ENCODE data around the gene CCNQ. TPM values are rescaled to one million over a fixed set of nuclear protein-coding genes. Genes with fewer than 3 reads are reported as not detected.

Gene CCNQ
- total and polyA plus RNA-seq, 2 experiments from 2014 or later, result 34.5 to 45.5 TPM

DNA sequence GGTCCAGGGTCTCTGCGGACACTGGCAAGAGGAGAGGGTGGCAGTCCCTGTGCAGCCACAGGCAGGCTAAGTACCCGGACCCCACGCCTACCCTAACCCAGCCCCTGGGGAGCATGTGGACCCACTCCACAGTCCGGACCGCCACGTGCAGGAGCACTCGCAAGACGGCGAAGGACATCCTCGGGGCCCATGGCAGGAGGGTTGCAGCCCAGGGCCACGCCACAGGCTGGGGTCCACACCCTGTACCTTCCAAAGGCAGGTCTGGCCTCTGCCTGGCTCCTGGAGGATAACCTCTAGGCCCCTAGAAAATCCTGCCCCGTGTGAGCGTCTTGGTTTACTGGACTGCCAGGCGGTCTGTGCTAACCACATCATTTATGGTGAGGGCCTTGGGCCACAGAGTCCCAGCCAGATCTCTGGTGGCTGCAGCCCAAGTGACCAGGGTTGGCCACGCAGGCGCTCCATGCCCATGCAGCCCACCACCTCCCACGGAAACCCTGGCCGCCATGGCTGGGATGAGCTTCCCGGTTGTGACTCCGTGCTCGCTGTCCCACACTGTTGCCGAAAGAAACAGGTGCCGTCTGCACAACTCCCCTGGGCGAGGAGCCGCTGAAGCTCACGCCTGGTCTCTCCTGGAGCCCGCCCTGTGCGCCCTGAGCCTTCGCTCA, 10.0 kb downstream of the CCNQ start:
- no peaks in the 10 kb centered on the region for H4K20me1 ChIP-seq (ENCODE audit: insufficient read depth)
- H3K4me3 ChIP-seq, result no peak overlapping the region
- no peak overlapping the region for H3K9ac ChIP-seq
- in situ Hi-C loops (cut with MboI), result no loop called here
- H3F3A ChIP-seq (ENCODE audit: insufficient read depth), result no peaks in the 10 kb centered on the region
- no peak overlapping the region for H3K4me2 ChIP-seq (ENCODE audit: unreplicated experiment)
- H3K79me2 ChIP-seq (ENCODE audit: insufficient read depth), result no peaks in the 10 kb centered on the region
- WGBS, 2 experiments (ENCODE audit: low coverage in 1 of 2, low lambda C conversion rate in 2 of 2, missing lambda C conversion rate in 2 of 2), result 97 to 99% methylated on average over 14 to 22 of the region's 29 CpGs
- TF ChIP-seq EZH2 (IDR thresholded peaks at IDR 0.05; ENCODE audit: insufficient read depth, poor library complexity, severe bottlenecking), result no peak
- TF ChIP-seq EZH2phosphoT487 (IDR thresholded peaks at IDR 0.05; ENCODE audit: insufficient read depth, low read depth), result no peak
- no peak overlapping the region for H2AFZ ChIP-seq
- H3K36me3 ChIP-seq (ENCODE audit: low read depth), result no peaks in the 10 kb centered on the region
- H3K27ac ChIP-seq, result no peak overlapping the region
- no peak for DNase-seq
- no peaks in the 10 kb centered on the region for H3K9me2 ChIP-seq (ENCODE audit: insufficient read depth)
- no peaks in the 10 kb centered on the region for H3K4me1 ChIP-seq (ENCODE audit: insufficient read depth)
- no peaks in the 10 kb centered on the region for H3K27me3 ChIP-seq (replicated peaks; ENCODE audit: insufficient read depth)
- H3K9me3 ChIP-seq (ENCODE audit: low read depth), result no peaks in the 10 kb centered on the region

DNA sequence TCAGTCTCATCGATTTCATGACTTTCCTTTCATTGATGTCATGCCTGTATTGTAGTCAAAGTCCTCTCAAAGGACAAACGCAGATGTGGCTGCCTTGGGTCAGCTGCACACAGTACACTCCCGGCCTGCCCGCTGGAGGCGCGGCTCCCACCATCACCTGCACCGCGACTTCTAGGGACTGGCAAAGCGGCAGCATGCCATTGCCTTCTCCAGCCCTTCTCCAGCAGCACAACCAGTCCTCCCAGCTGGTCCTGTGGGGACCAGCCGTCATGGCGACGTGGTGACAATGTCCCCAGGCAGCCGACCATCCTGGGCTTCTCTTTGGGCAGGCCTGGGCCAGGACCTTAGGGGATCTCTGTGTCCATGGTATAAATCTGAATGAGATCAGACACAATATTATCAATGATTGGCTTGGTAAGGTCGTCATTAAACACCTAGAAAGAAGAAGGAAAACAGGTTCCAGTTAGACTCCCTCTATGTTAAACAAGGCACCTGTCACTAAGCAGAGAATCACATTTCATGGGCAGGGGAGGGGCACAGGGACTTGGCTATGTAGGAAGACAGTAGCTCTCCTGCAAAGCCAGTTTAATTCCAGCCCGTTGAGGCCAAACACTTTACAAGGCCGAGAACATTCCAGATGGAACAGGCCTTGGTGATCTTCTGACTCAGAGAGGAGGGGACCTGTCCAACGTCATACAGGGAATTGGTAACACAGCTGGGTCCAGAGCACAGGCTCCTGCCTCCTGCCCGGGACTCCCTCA, 10.7 kb downstream of the CCNQ start:
- Histone ChIP-seq H4K20me1 (ENCODE audit: insufficient read depth) (no peaks in the 10 kb centered on the region), H3K27ac (no peak overlapping the region), H3K9ac (no peak overlapping the region), H3F3A (ENCODE audit: insufficient read depth) (no peaks in the 10 kb centered on the region), H3K27me3 (replicated peaks; ENCODE audit: insufficient read depth) (no peaks in the 10 kb centered on the region), H3K79me2 (ENCODE audit: insufficient read depth) (no peaks in the 10 kb centered on the region), H3K9me3 (ENCODE audit: low read depth) (no peaks in the 10 kb centered on the region), H3K4me1 (ENCODE audit: insufficient read depth) (no peaks in the 10 kb centered on the region), H3K4me3 (no peak overlapping the region), H3K36me3 (ENCODE audit: low read depth) (no peaks in the 10 kb centered on the region), H3K9me2 (ENCODE audit: insufficient read depth) (no peaks in the 10 kb centered on the region), H2AFZ (no peak overlapping the region), H3K4me2 (ENCODE audit: unreplicated experiment) (no peak overlapping the region)
- TF ChIP-seq EZH2phosphoT487 (IDR thresholded peaks at IDR 0.05; ENCODE audit: insufficient read depth, low read depth) (no peak), EZH2 (IDR thresholded peaks at IDR 0.05; ENCODE audit: insufficient read depth, poor library complexity, severe bottlenecking) (no peak)
- in situ Hi-C loops (cut with MboI), result no loop called here
- WGBS, 2 experiments (ENCODE audit: low coverage in 1 of 2, low lambda C conversion rate in 2 of 2, missing lambda C conversion rate in 2 of 2), result 93 to 94% methylated on average over 12 to 16 of the region's 18 CpGs
- no peak for DNase-seq

DNA sequence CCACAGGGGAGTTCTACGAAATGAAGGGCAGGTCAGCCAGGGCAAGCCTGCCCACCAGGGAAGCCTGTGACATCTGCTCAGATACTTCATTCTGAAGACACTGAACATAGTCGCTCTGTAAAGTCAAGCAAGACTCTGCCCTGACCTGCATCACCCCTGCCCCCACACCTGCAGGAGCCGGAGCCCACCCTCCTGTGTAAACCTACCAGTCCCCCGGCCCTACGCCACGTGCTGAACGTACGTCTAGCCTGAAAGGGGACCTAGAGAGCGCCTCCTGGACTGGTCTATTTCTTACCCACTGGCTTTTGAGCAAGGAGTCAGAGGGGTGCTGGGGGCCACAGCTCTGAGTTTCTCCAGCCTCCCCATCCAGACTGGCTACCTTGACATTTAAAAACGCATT, 11.6 kb downstream of the CCNQ start:
- no peak overlapping the region for H3K27ac ChIP-seq
- WGBS, 2 experiments (ENCODE audit: low coverage in 1 of 2, low lambda C conversion rate in 2 of 2, missing lambda C conversion rate in 2 of 2), result 95 to 97% methylated on average over 4 to 10 of the region's 10 CpGs
- H3K36me3 ChIP-seq (ENCODE audit: low read depth), result no peaks in the 10 kb centered on the region
- no peak overlapping the region for H3K4me2 ChIP-seq (ENCODE audit: unreplicated experiment)
- no peak overlapping the region for H2AFZ ChIP-seq
- no peaks in the 10 kb centered on the region for H3K27me3 ChIP-seq (replicated peaks; ENCODE audit: insufficient read depth)
- H3K4me3 ChIP-seq, result no peak overlapping the region
- TF ChIP-seq EZH2 (IDR thresholded peaks at IDR 0.05; ENCODE audit: insufficient read depth, poor library complexity, severe bottlenecking) (no peak), EZH2phosphoT487 (IDR thresholded peaks at IDR 0.05; ENCODE audit: insufficient read depth, low read depth) (no peak)
- in situ Hi-C loops (cut with MboI), result no loop called here
- H3K9ac ChIP-seq, result no peak overlapping the region
- no peaks in the 10 kb centered on the region for H3K79me2 ChIP-seq (ENCODE audit: insufficient read depth)
- H3K9me2 ChIP-seq (ENCODE audit: insufficient read depth), result no peaks in the 10 kb centered on the region
- H3K9me3 ChIP-seq (ENCODE audit: low read depth), result no peaks in the 10 kb centered on the region
- no peaks in the 10 kb centered on the region for H4K20me1 ChIP-seq (ENCODE audit: insufficient read depth)
- no peaks in the 10 kb centered on the region for H3F3A ChIP-seq (ENCODE audit: insufficient read depth)
- no peaks in the 10 kb centered on the region for H3K4me1 ChIP-seq (ENCODE audit: insufficient read depth)
- no peak for DNase-seq

DNA sequence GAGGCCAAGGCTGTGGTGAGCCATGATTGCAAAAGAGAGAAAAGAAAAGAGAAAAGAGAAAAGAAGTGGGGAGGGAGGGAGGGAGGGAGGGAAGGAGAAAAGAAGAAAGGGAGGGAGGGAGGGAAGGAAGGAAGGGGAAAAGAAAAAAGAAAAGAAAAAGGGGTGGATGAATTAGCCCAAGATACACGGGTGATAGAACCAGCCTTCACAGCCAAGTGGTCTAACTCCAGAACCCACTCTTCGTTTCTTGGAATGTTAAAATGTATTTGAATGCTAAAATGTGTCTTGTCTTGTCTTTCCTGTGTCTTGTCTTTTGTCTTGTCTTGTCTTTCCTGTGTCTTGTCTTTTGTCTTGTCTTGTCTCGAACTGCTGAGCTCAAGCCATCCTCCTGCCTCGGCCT, 13.1 kb downstream of the CCNQ start:
- 79 to 88% methylated on average over 3 to 4 of the region's 4 CpGs for WGBS, 2 experiments (ENCODE audit: low coverage in 1 of 2, low lambda C conversion rate in 2 of 2, missing lambda C conversion rate in 2 of 2)
- in situ Hi-C loops (cut with MboI), result no loop called here
- no peaks in the 10 kb centered on the region for H3K4me1 ChIP-seq (ENCODE audit: insufficient read depth)

More for the DNA sequence above, 13.1 kb downstream of the CCNQ start:
- H3K4me2 ChIP-seq (ENCODE audit: unreplicated experiment), result no peak overlapping the region
- H3K79me2 ChIP-seq (ENCODE audit: insufficient read depth), result no peaks in the 10 kb centered on the region
- no peaks in the 10 kb centered on the region for H3F3A ChIP-seq (ENCODE audit: insufficient read depth)
- no peak for TF ChIP-seq EZH2 (IDR thresholded peaks at IDR 0.05; ENCODE audit: insufficient read depth, poor library complexity, severe bottlenecking)
- TF ChIP-seq EZH2phosphoT487 (IDR thresholded peaks at IDR 0.05; ENCODE audit: insufficient read depth, low read depth), result no peak
- no peaks in the 10 kb centered on the region for H3K27me3 ChIP-seq (replicated peaks; ENCODE audit: insufficient read depth)
- no peaks in the 10 kb centered on the region for H3K9me3 ChIP-seq (ENCODE audit: low read depth)
- H3K9me2 ChIP-seq (ENCODE audit: insufficient read depth), result no peaks in the 10 kb centered on the region
- H3K27ac ChIP-seq, result no peak overlapping the region
- DNase-seq, result no peak
- H2AFZ ChIP-seq, result no peak overlapping the region
- no peak overlapping the region for H3K9ac ChIP-seq
- no peaks in the 10 kb centered on the region for H3K36me3 ChIP-seq (ENCODE audit: low read depth)
- H3K4me3 ChIP-seq, result no peak overlapping the region
- H4K20me1 ChIP-seq (ENCODE audit: insufficient read depth), result no peaks in the 10 kb centered on the region
